ENCODE results near the gene PHF23.
A peak's percentile ranks its signal among the peaks of the same experiment; 100 is the strongest.

The PHF23 gene

DNA sequence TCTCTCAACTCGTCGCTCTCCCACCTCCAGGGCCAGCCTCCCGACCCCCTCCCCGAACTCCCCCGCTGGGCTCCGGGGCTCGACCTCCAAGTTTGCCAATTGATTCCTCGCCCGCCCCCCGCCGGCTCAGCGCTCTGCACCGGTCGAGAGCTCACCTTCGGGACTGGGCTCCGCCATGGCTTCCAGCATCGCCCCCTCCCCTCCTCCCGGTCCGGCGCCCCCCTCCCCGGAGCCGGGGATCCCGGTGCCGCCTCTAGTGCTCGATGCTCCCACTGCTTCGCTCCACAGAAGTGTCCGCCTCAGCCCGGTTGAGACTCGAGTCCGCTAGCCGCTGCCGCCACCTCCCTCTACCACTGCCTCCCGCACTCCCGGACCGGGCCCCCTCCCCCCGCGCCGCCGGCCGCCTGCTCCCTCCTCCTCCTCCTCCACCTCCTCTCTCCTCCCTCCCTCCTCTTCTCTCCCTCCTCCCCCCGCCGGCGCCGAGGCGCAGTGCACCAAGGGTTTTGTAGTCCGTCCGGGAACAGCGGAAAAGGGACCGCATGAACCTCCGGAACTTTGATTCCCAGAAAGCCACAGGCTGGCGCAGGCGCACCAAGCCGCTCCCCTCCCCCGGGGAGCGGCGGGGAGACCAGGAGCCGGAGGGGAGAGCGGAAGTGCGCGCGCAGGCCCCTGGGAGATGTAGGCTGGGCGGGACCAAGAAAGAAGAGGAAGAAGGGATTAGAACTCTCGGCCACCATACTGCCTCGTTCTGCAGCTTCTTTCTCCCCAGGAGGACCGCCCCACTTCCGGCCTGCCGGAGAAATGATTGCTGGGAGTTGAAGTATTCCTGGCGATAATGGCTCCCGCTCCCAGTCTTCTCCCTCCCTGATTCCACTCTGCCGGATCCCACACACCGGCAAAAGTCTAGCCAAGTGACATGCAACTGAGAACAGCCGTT, at the start of gene PHF23:
PHF23 (minus strand) TSS at position 367 of the 937 bp plus-strand sequence; CDS start at position 189, 178 bp downstream.
- peak; percentile 100 for DNase-seq

DNA sequence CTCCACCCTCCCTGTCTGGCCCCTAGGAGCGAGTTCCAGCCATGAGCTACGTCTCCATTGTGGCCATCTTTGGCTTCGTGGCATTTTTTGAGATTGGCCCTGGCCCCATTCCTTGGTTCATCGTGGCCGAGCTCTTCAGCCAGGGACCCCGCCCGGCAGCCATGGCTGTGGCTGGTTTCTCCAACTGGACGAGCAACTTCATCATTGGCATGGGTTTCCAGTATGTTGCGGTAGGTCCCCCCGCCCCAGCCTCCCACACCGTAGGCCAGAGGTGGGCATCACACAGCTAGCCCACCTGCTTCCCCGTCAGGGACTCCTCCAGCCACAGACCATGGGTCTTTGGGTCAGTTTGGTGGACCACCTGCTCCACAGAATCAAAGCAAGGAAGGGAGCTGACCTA, 46.4 kb upstream of the PHF23 start:
- DNase-seq: no peak

DNA sequence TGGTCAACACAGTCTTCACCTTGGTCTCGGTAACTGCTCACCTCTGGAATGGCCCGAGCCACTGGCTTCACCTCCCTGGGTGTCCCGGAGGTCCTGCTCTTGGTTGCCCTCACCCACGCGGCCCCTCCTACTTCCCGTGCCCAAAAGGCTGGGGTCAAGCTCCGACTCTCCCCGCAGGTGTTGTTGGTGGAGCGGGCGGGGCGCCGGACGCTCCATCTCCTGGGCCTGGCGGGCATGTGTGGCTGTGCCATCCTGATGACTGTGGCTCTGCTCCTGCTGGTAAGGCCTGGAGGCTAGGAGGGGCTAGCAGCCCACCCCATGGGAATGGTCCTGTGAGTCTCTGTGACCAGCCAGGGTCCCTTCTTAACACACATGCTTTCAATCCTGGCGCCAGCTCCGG, 45.7 kb upstream of the PHF23 start:
- DNase-seq: no peak

DNA sequence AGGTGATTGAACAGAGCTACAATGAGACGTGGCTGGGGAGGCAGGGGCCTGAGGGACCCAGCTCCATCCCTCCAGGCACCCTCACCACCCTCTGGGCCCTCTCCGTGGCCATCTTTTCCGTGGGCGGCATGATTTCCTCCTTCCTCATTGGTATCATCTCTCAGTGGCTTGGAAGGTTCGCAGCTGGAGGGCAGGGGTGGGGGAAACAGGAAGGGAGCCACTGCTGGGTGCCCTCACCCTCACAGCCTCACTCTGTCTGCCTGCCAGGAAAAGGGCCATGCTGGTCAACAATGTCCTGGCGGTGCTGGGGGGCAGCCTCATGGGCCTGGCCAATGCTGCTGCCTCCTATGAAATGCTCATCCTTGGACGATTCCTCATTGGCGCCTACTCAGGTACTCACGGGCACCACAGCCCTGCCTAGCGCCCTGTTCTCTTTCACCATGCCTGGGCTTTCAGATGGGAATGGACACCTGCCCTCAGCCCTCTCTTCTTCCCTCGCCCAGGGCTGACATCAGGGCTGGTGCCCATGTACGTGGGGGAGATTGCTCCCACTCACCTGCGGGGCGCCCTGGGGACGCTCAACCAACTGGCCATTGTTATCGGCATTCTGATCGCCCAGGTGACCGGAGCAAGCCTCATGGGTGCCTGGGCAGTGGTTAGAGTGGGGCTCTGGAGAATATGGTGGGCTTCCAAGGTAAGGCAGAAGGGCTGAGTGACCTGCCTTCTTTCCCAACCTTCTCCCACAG, 44.4 kb upstream of the PHF23 start:
- DNase-seq: no peak

DNA sequence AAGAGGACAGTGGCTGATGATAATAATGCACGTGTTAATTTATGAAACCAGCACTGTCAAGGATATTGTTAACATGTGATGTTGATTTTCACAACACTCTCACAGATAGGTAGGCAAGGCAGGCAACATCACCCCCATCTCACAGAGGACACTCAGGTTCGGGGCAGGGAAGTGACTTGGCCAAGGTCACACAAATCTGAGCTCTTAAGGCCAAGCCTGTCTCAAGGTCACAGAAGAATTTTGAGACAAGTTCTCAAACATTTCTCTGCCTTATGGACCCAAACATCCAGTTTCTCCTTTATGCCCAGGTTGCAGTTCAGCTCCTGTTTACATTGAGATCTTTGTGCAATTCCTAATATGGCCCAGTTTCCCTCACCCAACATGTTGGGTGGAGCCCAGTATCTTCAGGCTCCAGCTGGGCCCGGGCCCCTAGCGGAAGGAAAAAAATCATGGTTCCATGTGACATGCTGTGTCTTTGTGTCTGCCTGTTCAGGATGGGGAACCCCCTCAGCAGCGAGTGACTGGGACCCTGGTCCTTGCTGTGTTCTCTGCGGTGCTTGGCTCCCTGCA, 43.6 kb upstream of the PHF23 start:
- peak; percentile 82 for DNase-seq

DNA sequence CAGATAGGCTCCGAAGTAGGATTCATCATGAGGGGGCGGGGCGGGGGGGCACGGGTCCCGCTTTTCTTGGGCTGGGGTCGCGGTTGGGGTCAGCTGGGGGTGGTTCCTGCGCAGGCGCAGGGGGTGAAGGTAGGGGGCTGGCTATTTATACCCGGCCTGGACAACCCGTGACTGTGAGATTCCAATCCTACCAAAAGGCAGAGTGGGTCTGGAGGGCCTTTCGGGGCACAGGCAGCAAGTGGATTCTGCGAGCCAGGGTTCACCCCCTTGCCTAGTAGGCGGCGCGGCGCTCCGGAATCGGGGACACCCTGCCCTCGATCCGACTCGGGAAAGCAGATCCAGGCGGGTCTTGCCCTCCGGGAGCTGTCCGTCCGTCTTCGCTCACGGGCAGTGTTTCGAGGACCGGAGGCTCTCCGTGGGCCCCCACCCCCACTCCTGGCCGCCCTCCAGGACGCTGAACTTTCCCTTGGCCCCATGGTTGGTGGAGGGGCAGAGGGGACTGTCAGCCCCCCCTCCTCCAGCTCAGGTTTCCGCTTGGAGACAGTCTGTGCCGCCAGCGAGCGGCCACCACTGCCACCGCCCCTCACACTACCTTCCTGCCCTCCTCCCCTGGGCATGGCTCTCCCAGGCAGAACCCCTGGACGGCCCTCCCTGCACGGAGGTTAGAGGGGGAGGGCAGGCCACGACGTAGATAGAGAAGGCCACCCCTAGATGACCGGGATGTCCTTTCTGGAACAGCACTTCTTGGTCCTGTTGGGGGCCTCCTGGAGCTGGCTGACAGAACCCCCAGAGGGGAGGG, 42.9 kb upstream of the PHF23 start:
- peak; percentile 48 for DNase-seq

DNA sequence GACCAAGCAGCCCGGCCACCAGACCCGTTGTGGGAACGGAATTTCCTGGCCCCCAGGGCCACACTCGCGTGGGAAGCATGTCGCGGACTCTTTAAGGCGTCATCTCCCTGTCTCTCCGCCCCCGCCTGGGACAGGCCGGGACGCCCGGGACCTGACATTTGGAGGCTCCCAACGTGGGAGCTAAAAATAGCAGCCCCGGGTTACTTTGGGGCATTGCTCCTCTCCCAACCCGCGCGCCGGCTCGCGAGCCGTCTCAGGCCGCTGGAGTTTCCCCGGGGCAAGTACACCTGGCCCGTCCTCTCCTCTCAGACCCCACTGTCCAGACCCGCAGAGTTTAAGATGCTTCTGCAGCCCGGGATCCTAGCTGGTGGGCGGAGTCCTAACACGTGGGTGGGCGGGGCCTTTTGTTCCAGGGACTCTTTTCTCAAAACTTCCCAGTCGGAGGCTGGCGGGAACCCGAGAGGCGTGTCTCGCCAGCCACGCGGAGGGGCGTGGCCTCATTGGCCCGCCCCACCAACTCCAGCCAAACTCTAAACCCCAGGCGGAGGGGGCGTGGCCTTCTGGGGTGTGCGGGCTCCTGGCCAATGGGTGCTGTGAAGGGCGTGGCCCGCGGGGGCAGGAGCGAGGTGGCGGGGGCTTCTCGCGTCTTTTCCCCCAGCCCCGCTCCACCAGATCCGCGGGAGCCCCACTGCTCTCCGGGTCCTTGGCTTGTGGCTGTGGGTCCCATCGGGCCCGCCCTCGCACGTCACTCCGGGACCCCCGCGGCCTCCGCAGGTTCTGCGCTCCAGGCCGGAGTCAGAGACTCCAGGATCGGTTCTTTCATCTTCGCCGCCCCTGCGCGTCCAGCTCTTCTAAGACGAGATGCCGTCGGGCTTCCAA, 42.1 kb upstream of the PHF23 start, which contains the start of gene SLC2A4:
SLC2A4 (plus strand) TSS at position 645 of the 879 bp plus-strand sequence; CDS start at position 862, 217 bp downstream.
- DNase-seq: peak; percentile 97

DNA sequence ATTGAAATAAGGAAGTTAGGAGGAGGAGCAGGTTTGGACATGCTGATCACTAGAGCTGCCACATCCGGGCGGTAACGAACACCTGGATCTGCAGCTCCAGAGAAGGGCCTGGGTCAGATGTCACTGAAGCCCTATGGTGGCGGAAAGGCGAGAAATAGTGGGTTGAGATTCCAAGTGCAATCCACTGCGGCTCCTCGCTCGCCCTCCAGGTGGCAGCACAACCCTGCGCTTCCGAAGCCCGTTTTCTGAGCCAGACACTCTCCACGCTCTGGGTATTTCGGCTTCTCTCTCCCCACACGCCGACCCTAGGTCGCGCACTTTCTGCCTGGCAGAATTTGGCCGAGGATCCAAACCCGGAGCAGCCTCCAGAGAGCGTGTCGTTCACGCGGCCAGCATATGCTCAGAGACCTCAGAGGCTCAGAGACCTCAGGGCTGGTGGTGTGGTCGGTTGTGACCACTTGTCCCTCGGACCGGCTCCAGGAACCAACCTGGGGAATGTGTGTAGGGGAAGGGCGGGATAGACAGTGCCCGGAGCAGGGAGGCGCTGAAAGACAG, 41.3 kb upstream of the PHF23 start:
- peak; percentile 95 for DNase-seq

DNA sequence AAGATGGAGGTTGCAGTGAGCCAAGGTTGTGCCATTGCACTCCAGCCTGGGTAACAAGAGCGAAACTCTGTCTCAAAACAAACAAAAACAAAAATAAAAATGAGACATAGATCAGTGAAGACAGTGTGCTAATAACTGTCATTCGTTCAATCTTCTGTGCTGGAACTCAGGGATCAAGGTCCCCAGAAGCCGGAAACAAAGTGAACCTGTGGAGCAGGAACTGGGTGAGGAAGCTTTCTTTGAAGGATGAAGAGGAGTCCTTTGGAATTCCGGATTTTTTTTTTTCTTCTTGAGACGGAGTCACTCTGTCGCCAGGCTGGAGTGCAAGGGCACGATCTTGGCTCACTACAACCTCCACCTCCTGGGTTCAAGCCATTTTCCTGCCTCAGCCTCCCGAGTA, 40.2 kb upstream of the PHF23 start:
- no peak for DNase-seq

DNA sequence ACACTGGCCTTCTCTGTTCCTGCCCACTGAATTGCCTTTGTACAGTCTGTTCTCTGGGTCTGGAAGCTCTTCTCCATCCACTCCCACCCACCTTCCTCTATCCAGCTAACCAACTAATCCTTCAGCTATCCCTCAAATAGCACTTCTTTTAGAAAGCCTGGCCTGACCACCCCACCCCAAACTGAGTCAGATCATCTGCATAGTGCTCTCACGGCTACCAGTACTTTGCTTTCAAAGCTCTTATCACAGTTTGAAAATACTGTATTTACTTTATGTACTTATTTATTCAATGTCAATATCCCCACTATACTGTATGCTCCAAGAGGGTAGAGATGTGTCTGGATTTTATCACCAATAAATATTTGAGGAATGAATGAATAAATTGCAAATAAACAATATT, 27.5 kb upstream of the PHF23 start:
- DNase-seq: no peak

DNA sequence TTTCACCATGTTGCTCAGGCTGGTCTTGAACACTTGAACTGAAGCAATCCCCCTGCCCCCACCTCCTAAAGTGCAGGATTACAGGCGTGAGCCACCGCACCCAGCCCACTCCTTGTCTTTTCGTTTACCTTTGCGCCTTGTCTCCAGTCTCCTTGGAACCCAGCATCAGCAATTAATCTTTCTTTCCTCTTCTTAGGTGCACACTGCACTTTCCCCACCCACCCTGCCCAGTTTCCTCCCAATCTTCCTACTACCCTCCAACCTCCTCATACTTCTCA, 24.5 kb upstream of the PHF23 start:
- no peak for DNase-seq

DNA sequence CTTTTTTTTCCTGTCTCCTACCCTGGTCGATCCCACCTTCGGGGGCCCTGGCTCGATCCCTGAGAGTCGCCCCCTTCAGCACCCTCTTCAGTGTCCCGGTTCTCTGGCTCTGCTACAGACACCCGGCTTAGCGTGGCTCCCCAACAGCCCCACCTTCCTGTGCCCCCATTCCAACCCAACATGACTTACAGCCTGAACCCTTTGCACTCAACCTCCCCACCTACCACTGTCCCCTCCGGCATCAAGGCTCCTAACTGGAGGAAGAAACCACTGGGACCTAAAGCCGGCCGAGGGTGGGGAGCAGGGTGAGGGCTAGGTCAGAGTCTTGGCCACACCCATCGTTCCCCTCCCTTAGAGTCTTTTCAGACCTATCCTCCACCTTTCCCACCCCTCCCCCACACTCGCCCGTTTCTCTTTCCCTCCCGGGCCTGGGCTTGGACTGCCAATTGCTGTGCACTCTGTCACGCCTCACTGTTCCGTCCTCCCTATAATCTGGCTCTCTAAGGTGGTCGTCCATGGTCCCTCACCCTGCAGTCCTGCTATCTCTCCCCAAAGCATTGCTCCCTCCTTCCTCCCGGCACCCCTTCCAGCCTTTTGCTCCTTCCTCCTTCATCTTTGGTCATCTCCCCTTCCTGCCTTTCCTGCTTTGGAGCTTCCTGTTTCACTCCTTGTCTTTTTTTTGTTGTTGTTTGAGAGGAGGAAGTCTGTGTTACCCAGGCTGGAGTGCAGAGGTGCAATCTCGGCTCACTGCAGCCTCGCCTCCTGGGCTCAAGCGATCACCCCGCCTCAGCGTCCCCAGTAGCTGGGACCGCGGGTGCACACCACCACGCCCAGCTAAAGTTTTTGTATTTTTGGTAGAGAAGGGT, 23.9 kb upstream of the PHF23 start:
- peak; percentile 51 for DNase-seq

DNA sequence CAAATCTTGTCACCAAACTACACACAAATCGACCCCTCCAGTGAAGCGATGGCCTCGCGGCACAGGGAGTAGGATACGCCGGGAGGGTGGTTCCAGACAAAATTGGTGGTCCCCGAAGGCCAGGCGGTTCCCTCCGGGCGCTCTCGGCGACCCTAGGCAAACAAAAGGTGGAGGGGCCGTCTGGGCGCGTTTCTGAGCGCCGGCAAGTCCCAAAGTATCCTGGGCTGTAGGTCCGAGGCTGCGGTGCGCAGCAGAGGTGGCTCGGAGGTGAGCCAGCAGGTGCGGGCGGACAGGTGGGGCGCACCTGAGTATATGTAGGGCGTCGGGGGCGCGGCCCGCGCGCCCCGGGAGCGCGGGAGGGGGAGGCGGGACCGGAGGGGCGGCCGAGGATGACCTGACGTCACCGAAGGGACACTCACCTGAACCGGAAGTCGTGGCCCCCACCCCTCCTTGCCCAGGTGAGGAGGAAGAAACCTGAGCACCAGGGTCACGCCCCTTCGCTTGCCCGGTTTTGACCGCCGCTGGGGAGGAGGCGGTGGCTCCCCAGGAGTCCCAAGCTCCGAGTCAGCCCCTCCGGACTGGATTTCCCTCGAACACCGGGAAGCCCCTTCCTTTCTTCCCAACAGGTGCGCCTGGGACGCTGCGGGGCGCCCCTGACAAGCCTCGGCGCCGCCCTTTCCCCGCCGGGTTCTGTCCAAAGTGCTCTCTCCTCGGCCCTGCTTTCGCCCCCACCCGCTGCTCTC, 23.1 kb upstream of the PHF23 start, which contains the start of gene CLDN7:
CLDN7 (minus strand) TSS at position 287 of the 743 bp plus-strand sequence. CDS start 435 bp downstream, outside the sequence.
- DNase-seq: no peak

DNA sequence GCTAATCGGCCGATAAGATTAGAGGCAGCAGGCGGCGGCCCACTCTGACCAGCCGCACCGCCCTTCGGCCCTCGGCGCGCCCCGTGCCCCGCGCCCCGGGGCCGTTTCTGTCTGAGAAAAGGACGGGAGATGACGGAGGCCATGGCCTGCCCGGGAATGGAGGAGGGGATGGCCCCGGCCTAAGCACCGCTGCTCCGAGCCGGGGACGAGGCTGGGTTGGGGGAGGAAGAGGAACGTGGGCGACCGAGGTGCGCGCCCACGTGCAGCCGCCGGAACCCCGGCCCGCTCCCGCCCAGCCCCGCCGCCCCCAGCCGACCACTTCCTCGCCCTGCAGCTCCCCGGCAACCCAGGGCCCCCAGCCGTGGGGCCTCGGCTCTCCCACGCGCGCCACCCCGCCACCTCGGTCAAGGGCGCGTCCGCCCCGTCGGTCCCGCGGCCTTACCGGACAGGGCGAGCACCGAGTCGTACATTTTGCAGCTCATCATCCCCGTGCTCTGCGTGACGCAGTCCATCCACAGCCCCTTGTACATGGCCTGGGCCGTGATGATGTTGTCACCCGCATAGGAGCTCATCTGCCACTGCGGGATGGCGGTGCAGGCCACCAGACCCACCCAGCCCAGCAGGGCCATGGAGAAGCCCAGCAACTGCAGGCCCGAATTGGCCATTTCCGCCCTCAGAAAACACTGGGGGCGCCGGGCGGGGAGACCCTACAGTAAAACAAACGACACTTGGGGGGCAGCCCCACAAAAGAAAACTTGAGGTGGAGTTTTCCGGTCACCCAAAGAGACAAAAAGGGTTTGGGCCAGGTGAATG, 22.3 kb upstream of the PHF23 start:
- peak; percentile 36 for DNase-seq

DNA sequence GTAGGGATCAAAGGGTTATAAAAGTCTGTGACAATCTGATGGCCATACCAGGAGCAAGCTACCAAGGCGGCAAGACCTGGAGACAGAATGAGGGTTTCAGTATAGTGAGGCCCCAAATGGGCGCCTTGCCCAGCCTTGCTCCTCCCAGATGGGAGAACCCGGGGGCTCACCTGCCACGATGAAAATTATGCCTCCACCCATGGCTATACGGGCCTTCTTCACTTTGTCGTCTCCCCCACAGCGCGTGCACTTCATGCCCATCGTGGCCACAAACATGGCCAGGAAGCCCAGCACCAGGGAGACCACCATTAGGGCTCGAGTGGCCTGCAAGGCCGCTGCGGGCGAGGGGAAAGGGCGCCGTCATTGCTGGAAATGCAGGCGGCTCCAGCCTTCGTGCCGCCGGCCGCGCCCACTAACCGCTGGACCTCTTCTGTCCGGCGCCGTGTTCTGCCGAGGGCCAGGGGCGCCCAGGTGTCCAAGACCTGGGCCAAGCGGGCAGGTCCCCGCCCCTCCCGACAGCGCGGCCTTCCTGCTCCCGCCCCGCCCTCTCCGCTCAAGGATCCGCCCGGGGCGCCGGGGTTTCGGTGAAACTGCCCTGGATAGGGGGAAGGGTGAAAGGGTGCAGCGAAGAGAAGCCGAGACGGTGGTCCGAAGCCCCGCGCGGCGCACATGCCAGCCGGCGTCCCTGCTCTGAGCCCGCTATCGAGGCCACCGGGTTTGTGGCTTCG, 21.6 kb upstream of the PHF23 start:
- peak; percentile 77 for DNase-seq

DNA sequence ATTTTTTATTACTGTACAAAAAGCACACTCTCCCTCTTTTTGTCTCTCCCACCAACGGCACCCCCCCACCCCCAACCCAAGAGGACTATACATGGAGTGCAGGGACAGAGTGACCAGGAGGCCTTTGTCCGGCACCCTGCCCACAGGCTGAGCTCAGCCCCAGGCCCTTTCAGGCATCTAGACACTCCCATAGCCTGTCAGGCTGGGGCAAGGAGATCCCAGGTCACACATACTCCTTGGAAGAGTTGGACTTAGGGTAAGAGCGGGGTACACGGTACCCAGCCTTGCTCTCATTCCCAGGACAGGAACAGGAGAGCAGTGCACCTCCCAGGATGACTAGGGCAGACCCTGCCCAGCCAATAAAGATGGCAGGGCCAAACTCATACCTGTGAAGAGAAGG, 20.9 kb upstream of the PHF23 start:
- DNase-seq: no peak

DNA sequence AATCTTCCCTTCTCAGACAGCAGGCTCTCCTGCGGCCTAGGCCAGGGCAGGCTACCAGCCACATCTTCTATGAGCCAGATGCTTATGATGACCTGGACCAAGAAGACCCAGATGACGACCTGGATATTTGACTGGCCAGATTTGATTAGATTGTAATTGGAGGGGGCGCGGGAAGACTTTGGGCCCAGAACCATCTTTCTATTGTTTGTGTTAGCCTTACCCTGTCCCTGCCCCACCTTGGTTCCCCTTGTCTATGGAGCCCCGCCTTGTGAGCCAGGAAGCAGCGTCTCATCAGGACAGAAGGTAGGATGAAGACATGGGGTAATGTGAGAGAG, 20.3 kb upstream of the PHF23 start:
- DNase-seq: no peak

All from hematopoietic multipotent progenitor cell treated with erythropoietin and hydrocortisone succinate and interleukin-3 and kit ligand, for 4 days (in vitro differentiated cells).